Measurements from ENCODE around the gene GLT6D1.
"Not testable (repeated sequence)": the region's sequence is repeated elsewhere in the genome, so short reads cannot be mapped to it uniquely, and the experiment has no call there.

The GLT6D1 gene

GRCh38 chr9:135639196-135639595 lies at the start of gene GLT6D1:
TSS of gene GLT6D1 (minus strand) at chr9:135639540. CDS start at chr9:135639187, 353 bp downstream.
- DNase-seq (ENCODE audit: low read depth), result no peak

GRCh38 chr9:135689011-135689410 lies 49.7 kb upstream of the GLT6D1 start:
- DNase-seq (ENCODE audit: low read depth), result no peak

- DNase-seq (ENCODE audit: low read depth), result no peak
These were observed 47.9 kb upstream of the GLT6D1 start for GRCh38 chr9:135687216-135687615.

- no peak for DNase-seq (ENCODE audit: low read depth)
These were observed 45.4 kb upstream of the GLT6D1 start for GRCh38 chr9:135684691-135685090.

GRCh38 chr9:135683401-135684034 lies 44.2 kb upstream of the GLT6D1 start:
- no peak for DNase-seq (ENCODE audit: low read depth)

- DNase-seq (ENCODE audit: low read depth), result no peak
These were observed 41.8 kb upstream of the GLT6D1 start for GRCh38 chr9:135681161-135681560.

GRCh38 chr9:135680056-135680455 lies 40.7 kb upstream of the GLT6D1 start:
- no peak for DNase-seq (ENCODE audit: low read depth)

- DNase-seq (ENCODE audit: low read depth), result no peak
These were observed 39.1 kb upstream of the GLT6D1 start for GRCh38 chr9:135678236-135679017.

- no peak for DNase-seq (ENCODE audit: low read depth)
These were observed 38.4 kb upstream of the GLT6D1 start for GRCh38 chr9:135677641-135678168.

- no peak for DNase-seq (ENCODE audit: low read depth)
These were observed 37.6 kb upstream of the GLT6D1 start for GRCh38 chr9:135676891-135677290.

GRCh38 chr9:135674977-135675376 lies 35.6 kb upstream of the GLT6D1 start:
- DNase-seq (ENCODE audit: low read depth), result no peak

GRCh38 chr9:135673941-135674340 lies 34.6 kb upstream of the GLT6D1 start:
- DNase-seq (ENCODE audit: low read depth), result no peak

GRCh38 chr9:135672786-135673185 lies 33.4 kb upstream of the GLT6D1 start:
- not testable (repeated sequence) for DNase-seq (ENCODE audit: low read depth)

- no peak for DNase-seq (ENCODE audit: low read depth)
These were observed 32.3 kb upstream of the GLT6D1 start for GRCh38 chr9:135671591-135672041.

- no peak for DNase-seq (ENCODE audit: low read depth)
These were observed 31.6 kb upstream of the GLT6D1 start for GRCh38 chr9:135670721-135671590.

- DNase-seq (ENCODE audit: low read depth), result no peak
These were observed 30.4 kb upstream of the GLT6D1 start for GRCh38 chr9:135669616-135670285.

- DNase-seq (ENCODE audit: low read depth), result not testable (repeated sequence)
These were observed 29.7 kb upstream of the GLT6D1 start for GRCh38 chr9:135669018-135669417.

GRCh38 chr9:135667463-135668001 lies 28.2 kb upstream of the GLT6D1 start:
- DNase-seq (ENCODE audit: low read depth), result no peak

- DNase-seq (ENCODE audit: low read depth), result no peak
These were observed 27.5 kb upstream of the GLT6D1 start for GRCh38 chr9:135666534-135667462.

- no peak for DNase-seq (ENCODE audit: low read depth)
These were observed 26.5 kb upstream of the GLT6D1 start for GRCh38 chr9:135665795-135666189.

All from activated T-helper 9 cell treated with anti-CD3 and anti-CD28 coated beads, Interleukin-2, amount 50 U/mL, for 16 hours (primary cell).